Measurements from ENCODE around the gene BMPER. TPM values are rescaled to one million over a fixed set of nuclear protein-coding genes. Genes with fewer than 3 reads are reported as not detected.

BMPER gene
- total and polyA plus RNA-seq, 2 of the 8 experiments (the other 6 are each of a cell fraction or from before 2014, with no cell fraction given): 0.33 to 0.69 TPM

GRCh38 chr7:33941418-33941817, 36.1 kb downstream of the BMPER start (continued):
- no peak for TF ChIP-seq RNF2 (IDR thresholded peaks at IDR 0.05; ENCODE audit: borderline replicate concordance, low read depth, low read length, missing control alignments, poor library complexity, severe bottlenecking)
- no peak for TF ChIP-seq CTBP2 (IDR thresholded peaks at IDR 0.05; ENCODE audit: borderline replicate concordance, insufficient read depth, insufficient read length, low read length)
- no peak for TF ChIP-seq POU5F1 (IDR thresholded peaks at IDR 0.05; ENCODE audit: low read depth, low read length)
- no peak for TF ChIP-seq CBX5 (IDR thresholded peaks at IDR 0.05; ENCODE audit: low read depth, low read length)
- no peak for TF ChIP-seq YY1 (IDR thresholded peaks at IDR 0.05; ENCODE audit: low read depth, low read length)
- no peak for TF ChIP-seq BCL11A (IDR thresholded peaks at IDR 0.05; ENCODE audit: low read depth in 2 of 2, low read length in 2 of 2)
- TF ChIP-seq MAX (IDR thresholded peaks at IDR 0.05): no peak

Measured in H1 (cell line).